NT2/D1 (cell line): ENCODE results near the gene KAT6B.

ENCODE experiments used
- SUZ12 ChIP-seq: IDR thresholded peaks from 2 replicates; pipeline ENCODE4 v1.6.1; 2011; ENCODE audit not compliant: insufficient read length, insufficient read depth; ENCODE audit errors: extremely low read depth
- YY1 ChIP-seq: IDR thresholded peaks from 2 replicates; pipeline ENCODE4 v1.6.1; 2011; ENCODE audit not compliant: insufficient read length, insufficient read depth
- ZNF274 ChIP-seq: IDR thresholded peaks from 2 replicates; pipeline ENCODE4 v1.6.1; 2011; ENCODE audit warnings: mild to moderate bottlenecking, low read depth, low read length

DNA sequence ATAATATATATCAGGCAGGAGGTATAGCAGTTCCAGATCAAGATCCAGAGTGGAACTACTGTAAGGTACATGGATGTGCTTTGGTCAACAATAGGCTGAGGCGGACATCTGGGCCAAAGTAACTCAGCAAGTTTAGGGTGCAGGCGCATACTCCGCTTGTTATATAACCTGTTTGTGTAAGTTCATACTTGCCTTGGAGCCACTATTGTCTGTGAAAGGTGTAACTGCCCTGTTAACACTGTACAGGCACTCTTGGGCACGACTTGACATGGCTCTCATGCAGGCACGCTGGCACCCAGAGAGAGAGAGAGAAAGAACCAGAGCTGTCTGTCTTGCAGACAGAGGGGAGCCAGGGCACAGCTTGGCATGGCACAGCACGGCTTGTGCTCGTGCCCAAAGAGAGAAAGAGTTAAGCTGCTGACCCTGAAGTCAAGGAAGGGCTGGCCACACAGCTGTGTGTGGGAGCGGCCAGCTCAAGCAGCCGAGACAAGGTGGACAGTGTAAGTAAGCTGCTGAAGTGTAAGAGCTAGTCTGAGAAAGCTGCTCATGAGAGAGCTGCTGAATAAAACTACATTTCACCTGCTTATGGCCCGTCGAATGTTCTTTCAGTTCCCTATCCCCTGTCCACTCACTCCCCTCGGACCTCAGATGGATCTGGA is 47.8 kb upstream of the KAT6B start:
- TF ChIP-seq ZNF274 (no peak), YY1 (no peak), SUZ12 (no peak)
